Spleen (tissue), 7 donors: Measurements from ENCODE around the gene KIAA0825.

Experiments used
- POLR2A ChIP-seq, 3 donors: fragments of 450-650 bp; IDR thresholded peaks; one replicate each; pipeline ENCODE4 v1.5.1; 2017; ENCODE audit warnings: antibody characterized with exemption in 3 of 3, mild to moderate bottlenecking in 1 of 3
- TF ChIP-seq, protein P1 (sequence below), 11 experiments: fragments of 200-600 bp in 7 of 11; fragments of 450-650 bp in 4 of 11; sonication (generic) in 4 of 11; IDR thresholded peaks in 8 of 11; conservative IDR thresholded peaks in 3 of 11; 1 replicate in 7 of 11; 2 replicates in 4 of 11; pipeline versions ENCODE4 v1.4.0 to v1.8.0; 2016 to 2021; ENCODE audit warnings: antibody characterized with exemption in 11 of 11, inconsistent platforms in 4 of 11, mild to moderate bottlenecking in 1 of 11
- donor health status: DM: no; HTN: no; CAD: no; lungs with moderate emphysema.
- donor health status: DM: no; HTN: no; CAD: no.
- donor health status: DM: no; HTN: no; CAD: no.

DNA sequence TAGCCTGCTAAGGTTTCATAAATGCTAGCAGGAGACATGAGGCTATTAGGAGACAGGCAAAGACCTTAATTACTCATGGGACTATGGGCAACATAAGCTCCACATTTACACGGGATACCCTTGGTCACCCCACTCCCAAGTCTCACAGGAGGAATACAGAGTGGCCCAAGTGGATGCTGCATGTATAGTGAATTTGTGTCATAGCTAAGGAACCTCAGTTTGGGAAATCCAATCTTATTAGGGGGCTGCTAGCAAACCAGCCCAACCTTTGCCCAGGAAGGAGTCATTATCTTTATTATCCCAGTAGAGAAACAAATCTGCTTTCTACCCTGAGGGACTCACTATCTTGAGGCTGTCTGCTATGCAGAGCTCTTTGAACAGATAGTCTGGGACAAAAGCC is 405.9 kb downstream of the KIAA0825 start:
- TF ChIP-seq, protein P1, sequence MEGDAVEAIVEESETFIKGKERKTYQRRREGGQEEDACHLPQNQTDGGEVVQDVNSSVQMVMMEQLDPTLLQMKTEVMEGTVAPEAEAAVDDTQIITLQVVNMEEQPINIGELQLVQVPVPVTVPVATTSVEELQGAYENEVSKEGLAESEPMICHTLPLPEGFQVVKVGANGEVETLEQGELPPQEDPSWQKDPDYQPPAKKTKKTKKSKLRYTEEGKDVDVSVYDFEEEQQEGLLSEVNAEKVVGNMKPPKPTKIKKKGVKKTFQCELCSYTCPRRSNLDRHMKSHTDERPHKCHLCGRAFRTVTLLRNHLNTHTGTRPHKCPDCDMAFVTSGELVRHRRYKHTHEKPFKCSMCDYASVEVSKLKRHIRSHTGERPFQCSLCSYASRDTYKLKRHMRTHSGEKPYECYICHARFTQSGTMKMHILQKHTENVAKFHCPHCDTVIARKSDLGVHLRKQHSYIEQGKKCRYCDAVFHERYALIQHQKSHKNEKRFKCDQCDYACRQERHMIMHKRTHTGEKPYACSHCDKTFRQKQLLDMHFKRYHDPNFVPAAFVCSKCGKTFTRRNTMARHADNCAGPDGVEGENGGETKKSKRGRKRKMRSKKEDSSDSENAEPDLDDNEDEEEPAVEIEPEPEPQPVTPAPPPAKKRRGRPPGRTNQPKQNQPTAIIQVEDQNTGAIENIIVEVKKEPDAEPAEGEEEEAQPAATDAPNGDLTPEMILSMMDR (IDR thresholded peaks at IDR 0.05 in 8 of 11, conservative IDR thresholded peaks at IDR 0.05 in 3 of 11) = no peak
- TF ChIP-seq POLR2A (IDR thresholded peaks at IDR 0.05) = no peak
